UCSD-AML1 (cell line): ENCODE data around the gene CELSR3.

Source experiments
- DNase-seq: peaks from one replicate; lab custom pipeline; 2025; ENCODE audit not compliant: unreplicated experiment; lab: John Stamatoyannopoulos, UW

The CELSR3 gene

GRCh38 chr3:48634661-48635221 is 27.9 kb downstream of the CELSR3 start:
- DNase-seq, result peak; percentile 54

GRCh38 chr3:48633743-48634142 is 28.9 kb downstream of the CELSR3 start:
- no peak for DNase-seq

GRCh38 chr3:48633256-48633655 is 29.4 kb downstream of the CELSR3 start:
- no peak for DNase-seq

DNA sequence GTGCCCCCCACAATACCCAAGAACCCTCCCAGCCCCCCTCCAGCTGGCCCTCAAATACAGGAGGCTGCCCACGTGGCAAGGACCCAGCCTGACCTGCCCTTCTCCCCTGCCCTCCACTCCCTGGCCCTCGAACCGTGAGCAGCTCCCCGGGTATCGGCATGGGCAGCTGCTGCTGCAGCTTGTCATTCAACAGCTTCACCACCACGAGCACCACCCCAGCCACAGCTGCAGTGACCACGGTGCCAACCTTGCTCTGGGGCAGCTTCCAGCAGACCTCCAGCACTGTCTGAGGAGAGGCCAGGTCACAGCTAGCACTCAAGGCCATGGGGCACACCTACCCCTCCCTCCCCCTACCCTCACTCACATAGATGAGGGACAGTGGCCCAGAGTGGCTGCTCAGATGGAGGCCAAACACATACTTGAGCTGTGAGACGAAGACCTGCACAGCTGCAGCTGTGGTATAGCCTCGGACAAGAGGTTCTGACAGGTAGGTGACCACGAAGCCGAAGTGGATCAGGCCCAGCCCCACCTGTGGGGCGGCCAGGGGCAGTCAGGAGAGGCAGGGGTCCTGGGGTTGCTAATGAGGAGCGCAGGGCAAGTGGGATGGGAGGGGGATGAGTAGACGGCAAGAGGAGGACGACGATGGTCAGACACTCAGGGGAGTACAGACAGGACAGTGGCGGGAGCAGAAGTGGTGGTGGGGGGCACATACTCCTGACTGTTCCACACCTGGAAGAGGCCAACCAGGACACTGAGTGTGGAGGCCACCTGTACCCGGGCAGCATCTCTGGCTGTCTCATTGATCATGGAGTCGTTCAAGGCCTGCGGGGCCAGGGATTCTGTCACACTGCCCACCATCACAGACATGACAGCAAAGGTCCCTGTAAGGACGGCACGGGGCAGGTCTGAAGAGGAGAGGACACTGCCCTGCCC is 30.9 kb downstream of the CELSR3 start:
- no peak for DNase-seq

GRCh38 chr3:48630833-48631232 is 31.9 kb downstream of the CELSR3 start:
- no peak for DNase-seq

DNA sequence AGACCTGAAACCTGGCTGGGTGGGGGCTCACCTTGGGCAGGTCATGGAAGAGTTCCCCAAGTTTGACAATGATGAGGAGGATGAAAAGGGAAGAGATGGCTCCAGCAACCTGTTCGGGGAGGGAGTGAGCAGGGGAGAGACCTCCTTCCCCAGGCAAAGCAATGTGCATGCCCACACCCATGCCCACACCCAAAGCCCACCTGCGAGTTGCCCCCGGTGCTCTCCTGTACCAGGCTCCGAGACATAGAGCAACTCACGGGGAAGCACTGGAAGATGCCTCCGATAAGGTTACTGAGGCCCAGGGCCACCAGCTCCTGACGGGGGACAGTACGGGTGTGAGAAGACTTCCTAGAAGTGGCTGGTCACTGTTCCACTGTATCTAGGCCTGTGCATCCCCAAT is 32.3 kb downstream of the CELSR3 start:
- no peak for DNase-seq

GRCh38 chr3:48629894-48630293 is 32.8 kb downstream of the CELSR3 start:
- no peak for DNase-seq

DNA sequence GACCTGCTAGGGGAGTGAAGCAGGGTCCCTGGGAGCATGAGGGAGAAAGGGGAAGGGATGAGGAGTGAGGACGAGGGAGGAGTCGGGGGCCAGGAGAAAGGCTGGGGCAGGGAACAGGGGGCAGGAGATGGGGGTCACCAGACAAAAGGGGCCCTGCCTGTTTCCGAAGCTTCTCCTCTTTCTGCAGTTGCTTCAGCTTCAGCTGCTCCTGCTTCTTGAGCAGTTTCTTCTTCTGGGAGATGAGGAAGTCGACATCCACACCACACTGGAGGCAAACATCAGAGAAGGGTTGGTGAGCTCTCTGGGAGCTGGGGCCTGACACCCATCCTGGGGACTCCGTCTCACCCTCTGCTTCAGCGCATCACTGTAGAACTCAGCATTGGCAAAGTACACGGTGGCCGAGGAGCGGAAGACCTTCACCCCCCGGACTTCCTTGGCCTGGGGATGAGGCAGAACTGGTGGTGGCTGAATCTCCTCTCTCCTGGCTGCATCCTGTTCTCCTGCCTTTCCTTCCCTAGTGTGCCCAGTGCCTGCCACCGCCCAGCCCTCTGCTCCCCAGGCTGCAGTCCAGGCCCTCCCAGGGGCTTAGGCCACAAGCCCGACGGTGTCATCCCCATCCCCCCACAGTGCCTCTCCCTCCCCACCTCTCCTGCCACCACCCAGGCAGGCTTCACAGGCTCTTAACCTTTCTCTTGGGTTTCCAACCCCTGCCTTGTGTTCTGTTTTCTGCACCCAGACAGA is 34.2 kb downstream of the CELSR3 start:
- no peak for DNase-seq

DNA sequence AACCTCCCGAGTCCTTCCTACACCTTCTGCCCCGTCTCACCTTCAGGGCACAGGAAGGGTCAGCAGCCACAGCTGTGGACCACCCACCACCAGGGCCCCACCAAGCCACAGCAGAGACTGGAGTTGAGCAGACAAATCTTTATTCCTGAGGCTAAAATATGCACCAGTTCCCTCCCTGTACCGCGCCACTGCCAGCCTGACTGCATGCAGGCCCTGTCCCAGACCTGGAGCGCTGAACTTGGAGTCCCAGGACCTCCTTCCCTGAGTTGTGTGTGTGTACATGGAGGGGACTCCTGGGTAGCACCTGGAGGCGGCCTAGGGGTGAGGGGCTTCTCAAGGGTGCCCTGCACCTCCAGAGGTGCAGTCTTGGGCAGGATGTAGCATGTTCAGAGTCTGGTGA is 37.1 kb downstream of the CELSR3 start:
- no peak for DNase-seq

DNA sequence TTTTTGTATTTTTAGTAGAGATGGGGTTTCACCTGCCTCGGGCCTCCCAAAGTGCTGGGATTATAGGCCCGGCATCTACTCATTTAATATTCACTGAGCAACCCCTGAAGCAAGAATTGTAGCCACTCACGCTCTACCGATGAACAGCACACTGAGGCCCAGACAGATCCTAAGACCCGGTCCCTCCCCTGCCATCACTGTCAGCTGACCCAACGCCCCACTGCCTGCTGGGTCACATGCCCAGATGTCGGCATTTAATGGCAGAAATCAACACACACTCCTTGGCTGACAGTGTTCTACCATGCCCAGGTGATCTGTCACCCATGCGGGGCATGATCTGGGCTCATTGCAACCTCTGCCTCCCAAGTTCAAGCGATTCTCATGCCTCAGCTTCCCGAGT is 37.9 kb downstream of the CELSR3 start:
- DNase-seq, result no peak

DNA sequence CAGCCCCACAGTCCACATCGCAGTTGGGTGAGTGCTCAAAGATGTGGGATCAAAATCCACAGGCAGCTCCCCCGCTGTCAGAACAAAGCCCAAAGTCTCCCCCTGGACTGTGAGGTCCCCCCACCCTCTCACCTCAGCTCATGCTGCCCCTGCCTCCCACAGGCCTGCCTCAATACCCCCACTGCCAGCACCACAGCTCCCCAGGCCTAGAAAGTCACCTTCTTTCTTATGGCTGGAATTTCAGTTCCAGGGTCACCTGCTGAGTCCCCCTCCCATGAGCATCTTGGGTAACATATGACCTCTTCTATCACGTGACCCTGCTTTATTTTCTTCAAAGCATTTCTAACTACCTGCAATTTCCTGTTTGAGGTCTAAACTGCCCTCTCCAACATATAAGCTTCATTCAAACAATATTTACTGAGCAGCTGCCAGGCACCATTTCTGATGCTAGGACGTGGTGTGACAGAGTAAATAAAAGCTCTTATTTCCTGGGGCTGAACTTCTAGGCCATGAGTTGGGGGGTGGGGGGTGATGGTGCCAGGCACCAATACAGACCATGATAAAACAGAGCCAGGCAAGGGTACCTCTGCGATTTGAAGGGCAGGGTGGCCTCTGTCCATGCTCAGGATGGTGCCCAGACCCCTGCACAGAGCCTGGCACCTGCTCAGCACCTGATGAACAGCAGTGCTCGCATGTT is 38.7 kb downstream of the CELSR3 start:
- no peak for DNase-seq

DNA sequence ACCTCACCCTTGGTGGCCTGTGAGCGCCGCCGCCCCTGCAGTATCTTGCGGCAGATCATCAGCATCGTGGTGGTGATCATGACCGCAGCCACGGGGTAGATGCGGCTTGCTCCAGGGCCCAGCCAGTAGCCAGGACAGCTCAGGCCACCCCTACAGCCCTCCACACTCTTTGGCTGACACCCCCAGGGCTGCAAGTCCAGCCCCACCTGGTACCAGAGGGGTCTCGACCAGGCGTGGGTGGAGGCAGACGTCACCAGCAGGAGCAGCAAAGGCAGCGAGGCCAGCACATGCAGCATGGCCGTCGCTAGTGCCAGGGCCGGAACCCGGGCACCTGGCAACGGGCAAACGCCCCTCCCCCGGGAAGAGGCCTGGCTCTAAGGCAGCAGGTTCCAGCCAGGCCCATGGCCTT is 41.2 kb downstream of the CELSR3 start, which contains the start of gene TMEM89:
Gene TMEM89 (minus strand): TSS at position 309 of the 409 bp plus-strand sequence. CDS start 13 bp downstream, at position 296.
- DNase-seq, result no peak

DNA sequence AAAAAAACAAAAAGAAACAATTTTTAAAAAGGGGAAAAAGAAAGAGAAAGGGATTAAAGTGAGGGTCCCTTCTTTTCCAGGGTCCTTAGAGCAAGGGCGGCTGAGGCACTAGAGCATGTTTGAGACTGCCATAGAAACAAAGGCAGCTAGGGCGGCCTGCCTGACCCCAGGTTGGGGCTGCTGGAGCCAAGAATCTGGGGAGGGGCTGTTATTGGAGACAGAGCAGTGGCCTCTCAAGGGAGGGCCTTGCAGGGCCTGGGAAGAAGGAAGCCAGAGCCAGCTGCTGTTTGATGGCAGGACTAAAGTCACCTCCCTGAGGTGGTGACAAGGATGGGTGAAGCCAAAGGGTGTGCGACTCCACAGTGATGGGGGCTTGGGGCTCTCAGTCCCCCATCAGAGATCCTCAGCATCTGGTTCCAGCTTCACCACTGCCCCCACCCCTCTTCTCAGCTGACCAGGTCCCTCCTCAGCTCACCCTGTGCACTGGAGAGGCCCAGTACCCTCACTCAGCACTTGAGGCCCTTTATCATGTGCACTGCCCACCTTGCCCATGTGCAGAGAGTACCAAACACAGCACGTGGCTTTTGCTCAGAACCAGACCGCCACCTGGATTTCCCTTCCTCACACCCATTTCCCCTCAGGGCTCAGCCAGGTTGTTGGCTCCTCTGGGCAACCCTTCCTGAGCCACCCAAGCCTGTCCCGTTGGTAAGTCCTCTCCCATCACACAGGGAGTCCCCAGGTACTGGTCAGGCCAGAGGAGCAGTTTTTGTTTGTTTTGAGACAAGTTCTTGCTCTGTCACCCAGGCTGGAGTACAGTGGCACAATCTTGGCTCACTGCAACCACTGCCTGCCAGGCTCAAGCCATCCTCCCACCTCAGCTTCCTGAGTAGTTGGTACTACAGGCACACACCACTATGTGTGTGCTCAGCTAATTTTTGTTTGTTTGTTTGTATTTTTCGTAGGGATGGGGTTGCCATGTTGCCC is 42.9 kb downstream of the CELSR3 start:
- no peak for DNase-seq

DNA sequence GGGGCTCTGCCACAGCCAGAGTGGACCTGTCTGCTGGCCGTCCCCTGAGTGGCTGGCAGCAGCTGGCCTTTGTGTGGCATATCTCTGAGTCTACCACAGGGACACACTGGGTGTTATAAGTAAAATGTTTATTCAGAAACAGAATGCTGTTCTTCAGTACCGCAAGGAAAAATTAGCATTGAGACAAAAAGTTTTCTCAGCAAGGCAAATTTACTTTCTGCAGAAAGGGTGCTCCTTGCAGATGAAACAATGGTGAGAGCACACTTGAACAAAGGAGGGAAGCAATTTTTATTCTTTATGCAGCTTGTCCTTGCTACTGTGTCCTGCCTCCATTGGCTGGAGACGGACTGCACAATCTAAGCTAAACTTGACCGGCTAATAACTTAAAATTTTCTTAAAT is 45.1 kb downstream of the CELSR3 start:
- no peak for DNase-seq

GRCh38 chr3:48614044-48614443 is 48.6 kb downstream of the CELSR3 start:
- no peak for DNase-seq

DNA sequence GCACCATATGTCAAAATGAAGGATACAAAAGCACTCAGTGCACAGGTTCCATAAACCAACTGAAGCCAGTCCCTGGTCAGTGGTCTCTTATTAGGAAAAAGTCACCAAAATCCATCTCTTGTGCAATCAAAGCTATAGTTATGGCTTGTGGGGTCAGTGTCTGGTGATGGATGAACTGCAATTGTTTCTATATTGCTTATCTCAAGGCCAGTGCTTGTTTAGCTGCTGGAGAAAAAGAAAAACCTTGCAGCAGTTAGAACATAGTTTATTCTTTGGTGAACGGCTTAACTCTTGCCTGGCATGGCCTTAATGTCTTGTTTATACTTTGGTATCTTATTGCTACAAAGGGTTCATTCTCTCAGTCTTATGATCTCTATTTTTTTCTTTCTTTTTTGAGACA is 50.4 kb downstream of the CELSR3 start:
- DNase-seq, result no peak

DNA sequence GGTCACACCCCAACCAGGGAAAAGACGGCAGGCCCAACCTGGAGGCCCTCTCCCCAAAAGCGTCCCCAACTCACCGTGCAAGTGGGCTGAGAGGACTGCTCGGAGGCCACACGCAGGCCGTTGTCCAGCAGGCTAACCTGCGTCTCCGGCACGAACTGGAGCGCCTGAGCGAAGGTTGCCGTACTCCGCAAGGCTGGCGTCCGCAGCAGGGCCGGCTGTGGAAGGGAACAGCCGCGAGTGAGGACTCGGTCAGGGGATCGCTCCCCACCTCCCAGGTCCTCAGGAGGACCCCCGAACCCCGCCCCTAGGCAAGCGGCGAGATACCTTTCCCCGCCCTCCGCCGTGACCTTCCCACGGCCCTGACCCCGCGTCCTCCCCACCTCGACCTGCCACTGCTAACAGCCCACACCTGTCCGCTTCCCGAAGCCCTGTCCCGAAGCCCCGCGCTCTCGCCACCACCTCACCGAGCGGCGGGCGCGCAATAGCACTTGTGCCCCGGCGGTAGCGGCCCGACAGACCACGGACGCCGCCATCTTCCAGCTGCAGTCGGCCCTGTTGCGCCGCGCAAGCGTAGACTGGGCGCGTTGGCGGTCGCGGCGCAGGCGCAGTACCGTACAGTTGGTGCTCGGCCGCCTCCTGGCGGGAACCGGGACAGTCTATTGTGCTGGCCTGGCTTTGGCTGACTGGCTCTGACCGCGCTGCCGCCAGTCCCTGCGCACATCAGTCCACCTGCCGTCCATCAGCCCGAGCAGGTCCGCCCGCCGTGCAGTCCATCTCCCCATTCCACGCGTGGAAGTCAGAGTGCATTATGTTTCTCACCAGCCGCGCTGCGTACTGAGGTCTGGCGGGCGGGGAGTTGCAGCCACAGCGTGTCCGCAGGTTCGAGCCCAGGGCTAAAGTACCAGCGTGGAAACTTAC is 53.3 kb downstream of the CELSR3 start, which contains the start of gene UQCRC1:
Gene UQCRC1 (minus strand): TSS at position 559 of the 918 bp plus-strand sequence. CDS start 26 bp downstream, at position 533.
- peak; percentile 93 for DNase-seq

GRCh38 chr3:48607519-48607918 is 55.2 kb downstream of the CELSR3 start:
- DNase-seq, result no peak

- DNase-seq, result no peak
Measured at GRCh38 chr3:48601622-48601994, 61.1 kb downstream of the CELSR3 start.
